ENCODE data around the gene IRAK1. TPM values are rescaled to one million over a fixed set of nuclear protein-coding genes. Genes with fewer than 3 reads are reported as not detected.

Gene IRAK1
- polyA plus RNA-seq, 1 donor from 2014 or later, result 6.8 TPM

GRCh38 chrX:154061801-154062200 is 42.1 kb upstream of the IRAK1 start:
- Histone ChIP-seq H2AFZ (ENCODE audit: low read depth, low read length) (no peak overlapping the region), H3K27ac (ENCODE audit: low read length) (no peak overlapping the region), H3K4me2 (ENCODE audit: low read length) (no peak overlapping the region), H3K79me2 (replicated peaks; ENCODE audit: insufficient read depth, low read length) (no peaks in the 10 kb centered on the region), H3K9me3 (ENCODE audit: low read length) (no peaks in the 10 kb centered on the region), H4K20me1 (ENCODE audit: insufficient read depth) (no peaks in the 10 kb centered on the region), H3K27me3 (ENCODE audit: insufficient read depth, low read depth, low read length) (no peaks in the 10 kb centered on the region), H3K9me2 (ENCODE audit: insufficient read depth, low read length) (no peaks in the 10 kb centered on the region), H3K4me3 (ENCODE audit: low read length) (no peak overlapping the region), H3F3A (ENCODE audit: insufficient read depth, low read length, poor library complexity, severe bottlenecking) (no peaks in the 10 kb centered on the region), H3K36me3 (ENCODE audit: insufficient read depth, low read length) (no peaks in the 10 kb centered on the region), H3K9ac (ENCODE audit: low read length) (no peak overlapping the region)
- TF ChIP-seq CTCF (IDR thresholded peaks at IDR 0.05; ENCODE audit: poor library complexity, severe bottlenecking) (no peak), POLR2AphosphoS5 (IDR thresholded peaks at IDR 0.05) (no peak), MXI1 (conservative IDR thresholded peaks at IDR 0.05; ENCODE audit: poor library complexity, severe bottlenecking) (no peak), REST (IDR thresholded peaks at IDR 0.05; ENCODE audit: borderline replicate concordance) (no peak), SMC3 (conservative IDR thresholded peaks at IDR 0.05; ENCODE audit: poor library complexity) (no peak), EP300 (conservative IDR thresholded peaks at IDR 0.05; ENCODE audit: poor library complexity, severe bottlenecking) (no peak), RAD21 (conservative IDR thresholded peaks at IDR 0.05) (no peak), EZH2 (IDR thresholded peaks at IDR 0.05; ENCODE audit: borderline replicate concordance, insufficient read depth, low read length, poor library complexity, severe bottlenecking) (no peak), TAF1 (IDR thresholded peaks at IDR 0.05; ENCODE audit: low read depth) (no peak)

- no peaks in the 10 kb centered on the region for H3K9me3 ChIP-seq (ENCODE audit: low read length)
- no peaks in the 10 kb centered on the region for H3K36me3 ChIP-seq (ENCODE audit: insufficient read depth, low read length)
- H3K79me2 ChIP-seq (replicated peaks; ENCODE audit: insufficient read depth, low read length), result no peaks in the 10 kb centered on the region
- no peak overlapping the region for H3K27ac ChIP-seq (ENCODE audit: low read length)
- H3F3A ChIP-seq (ENCODE audit: insufficient read depth, low read length, poor library complexity, severe bottlenecking), result no peaks in the 10 kb centered on the region
- H3K9ac ChIP-seq (ENCODE audit: low read length), result no peak overlapping the region
- H2AFZ ChIP-seq (ENCODE audit: low read depth, low read length), result no peak overlapping the region
- no peaks in the 10 kb centered on the region for H3K27me3 ChIP-seq (ENCODE audit: insufficient read depth, low read depth, low read length)
- no peak overlapping the region for H3K4me3 ChIP-seq (ENCODE audit: low read length)
- no peak for TF ChIP-seq EP300 (conservative IDR thresholded peaks at IDR 0.05; ENCODE audit: poor library complexity, severe bottlenecking)
- no peak for TF ChIP-seq SMC3 (conservative IDR thresholded peaks at IDR 0.05; ENCODE audit: poor library complexity)
- TF ChIP-seq MXI1 (conservative IDR thresholded peaks at IDR 0.05; ENCODE audit: poor library complexity, severe bottlenecking), result no peak
- no peak for TF ChIP-seq TAF1 (IDR thresholded peaks at IDR 0.05; ENCODE audit: low read depth)
- no peak for TF ChIP-seq REST (IDR thresholded peaks at IDR 0.05; ENCODE audit: borderline replicate concordance)
- no peak for TF ChIP-seq EZH2 (IDR thresholded peaks at IDR 0.05; ENCODE audit: borderline replicate concordance, insufficient read depth, low read length, poor library complexity, severe bottlenecking)
- TF ChIP-seq POLR2AphosphoS5 (IDR thresholded peaks at IDR 0.05), result no peak
- TF ChIP-seq CTCF (IDR thresholded peaks at IDR 0.05; ENCODE audit: poor library complexity, severe bottlenecking), result no peak
- no peak for TF ChIP-seq RAD21 (conservative IDR thresholded peaks at IDR 0.05)
- no peaks in the 10 kb centered on the region for H4K20me1 ChIP-seq (ENCODE audit: insufficient read depth)
- no peaks in the 10 kb centered on the region for H3K9me2 ChIP-seq (ENCODE audit: insufficient read depth, low read length)
- H3K4me2 ChIP-seq (ENCODE audit: low read length), result no peak overlapping the region
Observed at GRCh38 chrX:154059729-154060245, 40.1 kb upstream of the IRAK1 start.
